GM12864 (cell line): Measurements from ENCODE around the gene ZNF747.

Experiments used
- DNase-seq: peaks from one replicate; pipeline ENCODE4 v3.0.0-alpha.2; 2011; ENCODE audit warnings: low read depth
- H3K4me3 ChIP-seq: 2 replicates; pipeline ENCODE4 v1.5.1; 2011; ENCODE audit warnings: mild to moderate bottlenecking, low read depth, low read length, control low read depth
- CTCF ChIP-seq: IDR thresholded peaks from 2 replicates; pipeline ENCODE4 v1.5.1; 2011; ENCODE audit warnings: low read depth, mild to moderate bottlenecking, moderate library complexity, low read length, control low read depth, inconsistent platforms; ENCODE audit errors: missing control alignments

Gene ZNF747

DNA sequence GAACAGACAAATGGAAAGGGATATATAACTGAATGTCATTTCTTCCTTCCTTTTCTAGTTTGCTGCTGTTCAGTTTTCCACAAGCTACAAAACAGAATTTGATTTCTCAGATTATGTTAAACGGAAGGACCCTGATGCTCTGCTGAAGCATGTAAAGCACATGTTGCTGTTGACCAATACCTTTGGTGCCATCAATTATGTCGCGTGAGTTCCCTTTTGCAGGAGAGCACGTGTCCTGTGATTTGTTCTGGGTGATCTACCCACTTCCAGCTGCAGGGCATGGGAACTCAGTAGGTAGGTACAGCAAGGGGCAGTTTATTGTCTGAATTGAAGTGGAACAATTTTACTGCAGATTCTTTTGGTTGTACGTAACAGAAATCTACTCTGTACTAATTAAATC lies 53.3 kb downstream of the ZNF747 start:
- no peak for TF ChIP-seq CTCF
- no peak overlapping the region for H3K4me3 ChIP-seq
- no peak for DNase-seq
